HG03159 (cell line): ENCODE measurements around the gene AP1S1.

Experiments used
- ATAC-seq: cut with Tn5 transposase; IDR thresholded peaks from one replicate; pipeline ENCODE4 v1.9.1; 2021; ENCODE audit warnings: mild to moderate bottlenecking, moderate library complexity; ENCODE audit not compliant: unreplicated experiment

AP1S1 gene

GRCh38 chr7:101169838-101170551 lies 15.7 kb downstream of the AP1S1 start:
- ATAC-seq: no peak

GRCh38 chr7:101170617-101171441 lies 16.6 kb downstream of the AP1S1 start:
- no peak for ATAC-seq

GRCh38 chr7:101171442-101171837 lies 17.2 kb downstream of the AP1S1 start:
- no peak for ATAC-seq

- ATAC-seq: no peak
These were observed 18.0 kb downstream of the AP1S1 start for GRCh38 chr7:101172005-101172853.

- no peak for ATAC-seq
These were observed 18.8 kb downstream of the AP1S1 start for GRCh38 chr7:101172854-101173751.

- ATAC-seq: no peak
These were observed 19.5 kb downstream of the AP1S1 start for GRCh38 chr7:101173752-101174244.

- no peak for ATAC-seq
These were observed 20.1 kb downstream of the AP1S1 start for GRCh38 chr7:101174322-101174854.

- ATAC-seq: no peak
These were observed 21.4 kb downstream of the AP1S1 start for GRCh38 chr7:101175664-101176063.

- ATAC-seq: no peak
These were observed 23.4 kb downstream of the AP1S1 start for GRCh38 chr7:101177644-101178043.

GRCh38 chr7:101179117-101179516 lies 24.8 kb downstream of the AP1S1 start:
- ATAC-seq: no peak

GRCh38 chr7:101179713-101180112 lies 25.4 kb downstream of the AP1S1 start:
- ATAC-seq: no peak

GRCh38 chr7:101180130-101180755 lies 26.0 kb downstream of the AP1S1 start, which contains the start of gene NAT16:
TSS of gene NAT16 (minus strand) at chr7:101180293. CDS start at chr7:101174807, 5,486 bp downstream.
- ATAC-seq: no peak

- no peak for ATAC-seq
These were observed 31.1 kb downstream of the AP1S1 start for GRCh38 chr7:101185258-101185839.

GRCh38 chr7:101186194-101186593 lies 31.9 kb downstream of the AP1S1 start:
- ATAC-seq: no peak

- ATAC-seq: no peak
These were observed 32.7 kb downstream of the AP1S1 start for GRCh38 chr7:101186844-101187428.

GRCh38 chr7:101189109-101189508 lies 34.8 kb downstream of the AP1S1 start:
- no peak for ATAC-seq

- no peak for ATAC-seq
These were observed 41.6 kb downstream of the AP1S1 start for GRCh38 chr7:101195884-101196283.

GRCh38 chr7:101197991-101198390 lies 43.7 kb downstream of the AP1S1 start:
- no peak for ATAC-seq

GRCh38 chr7:101198476-101198875 lies 44.2 kb downstream of the AP1S1 start:
- ATAC-seq: no peak
